HepG2 (cell line): Measurements from ENCODE around the gene SYT13.

Experiments used
- HCFC1 ChIP-seq: fragments of 150-350 bp; IDR thresholded peaks from 2 replicates; pipeline ENCODE4 v1.6.1; 2014; ENCODE audit warnings: low read depth, low read length
- MXI1 ChIP-seq: IDR thresholded peaks from 3 replicates; pipeline ENCODE4 v1.6.1; 2012; ENCODE audit warnings: low read depth, low read length, inconsistent platforms, borderline replicate concordance
- NFIC ChIP-seq: IDR thresholded peaks from 2 replicates; pipeline ENCODE4 v1.6.1; 2012; ENCODE audit warnings: mild to moderate bottlenecking, low read length, inconsistent platforms

DNA sequence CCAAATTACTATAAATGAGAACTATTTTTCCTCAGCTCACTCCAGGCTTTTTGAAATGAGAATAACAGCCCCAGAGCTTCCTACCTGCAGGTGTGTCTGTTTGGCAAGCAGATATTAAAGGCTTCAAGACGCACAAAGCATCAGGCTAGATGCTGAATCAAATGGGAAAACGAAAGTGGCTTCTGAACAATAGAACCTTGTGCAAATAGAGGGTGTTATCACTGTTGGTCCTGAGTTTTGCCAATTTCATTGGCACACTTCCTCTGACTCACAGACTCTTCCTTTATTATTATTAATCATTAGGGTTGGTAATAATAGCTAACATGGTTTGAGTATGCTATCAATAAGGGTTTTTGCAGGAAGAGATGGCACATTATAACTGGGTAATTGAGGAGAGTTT, 13.4 kb downstream of the SYT13 start:
- TF ChIP-seq MXI1 (no peak), HCFC1 (no peak), NFIC (no peak)
